ENCODE data around the gene NRP2. TPM values are rescaled to one million over a fixed set of nuclear protein-coding genes. Genes with fewer than 3 reads are reported as not detected.

NRP2 gene
- total RNA-seq, 1 donor from 2014 or later, result 27.8 TPM

DNA sequence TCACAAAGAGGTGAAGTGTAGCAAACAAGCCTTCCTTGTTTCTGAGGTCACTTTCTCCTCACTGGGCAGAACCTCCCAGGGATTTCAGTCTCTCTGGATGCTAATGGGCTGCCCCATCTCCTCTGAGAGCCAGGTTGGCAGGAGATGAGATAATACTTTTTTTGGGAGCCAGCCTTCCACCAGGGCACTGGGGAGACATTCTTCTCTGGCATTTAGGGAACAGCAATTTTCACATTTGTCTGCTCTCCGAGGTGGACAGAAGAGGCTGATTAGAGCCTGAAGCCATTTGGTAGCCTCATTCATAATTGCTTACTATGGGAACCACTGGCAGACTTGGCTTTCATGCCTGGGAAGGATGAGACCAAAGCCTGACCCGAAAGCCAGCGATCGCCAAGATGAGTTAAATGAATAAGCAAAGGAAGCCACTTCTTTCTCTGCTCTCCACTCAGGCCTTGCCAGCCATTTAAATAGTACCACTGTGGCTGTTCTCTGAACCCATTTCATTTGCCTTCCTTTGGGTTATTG lies 70.1 kb downstream of the NRP2 start:
- peaks cover 11% of the 10 kb centered on the region for H3K27me3 Mint-ChIP-seq (ENCODE audit: insufficient read depth, low read depth)
- Histone ChIP-seq H3K9ac (no peak overlapping the region), H3F3A (ENCODE audit: low read depth) (no peaks in the 10 kb centered on the region), H3K4me2 (no peak overlapping the region), H3K27ac (no peak overlapping the region), H3K4me1 (peaks cover 13% of the 10 kb centered on the region), H3K36me3 (no peaks in the 10 kb centered on the region), H3K9me3 (ENCODE audit: low read depth) (no peaks in the 10 kb centered on the region), H4K20me1 (ENCODE audit: low read depth) (no peaks in the 10 kb centered on the region), H3K79me2 (ENCODE audit: low read depth) (no peaks in the 10 kb centered on the region), H3K4me3 (no peak overlapping the region), H3K27me3 (no peaks in the 10 kb centered on the region), H2AFZ (replicated peaks) (no peak overlapping the region)
- H3K4me1 Mint-ChIP-seq, result peaks cover 41% of the 10 kb centered on the region
- TF ChIP-seq EZH2phosphoT487 (IDR thresholded peaks at IDR 0.05) (no peak), EZH2 (IDR thresholded peaks at IDR 0.05) (no peak)
- TF ChIP-seq, protein P1, sequence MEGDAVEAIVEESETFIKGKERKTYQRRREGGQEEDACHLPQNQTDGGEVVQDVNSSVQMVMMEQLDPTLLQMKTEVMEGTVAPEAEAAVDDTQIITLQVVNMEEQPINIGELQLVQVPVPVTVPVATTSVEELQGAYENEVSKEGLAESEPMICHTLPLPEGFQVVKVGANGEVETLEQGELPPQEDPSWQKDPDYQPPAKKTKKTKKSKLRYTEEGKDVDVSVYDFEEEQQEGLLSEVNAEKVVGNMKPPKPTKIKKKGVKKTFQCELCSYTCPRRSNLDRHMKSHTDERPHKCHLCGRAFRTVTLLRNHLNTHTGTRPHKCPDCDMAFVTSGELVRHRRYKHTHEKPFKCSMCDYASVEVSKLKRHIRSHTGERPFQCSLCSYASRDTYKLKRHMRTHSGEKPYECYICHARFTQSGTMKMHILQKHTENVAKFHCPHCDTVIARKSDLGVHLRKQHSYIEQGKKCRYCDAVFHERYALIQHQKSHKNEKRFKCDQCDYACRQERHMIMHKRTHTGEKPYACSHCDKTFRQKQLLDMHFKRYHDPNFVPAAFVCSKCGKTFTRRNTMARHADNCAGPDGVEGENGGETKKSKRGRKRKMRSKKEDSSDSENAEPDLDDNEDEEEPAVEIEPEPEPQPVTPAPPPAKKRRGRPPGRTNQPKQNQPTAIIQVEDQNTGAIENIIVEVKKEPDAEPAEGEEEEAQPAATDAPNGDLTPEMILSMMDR (IDR thresholded peaks at IDR 0.05), result no peak
- no peak overlapping the region for H3K4me3 Mint-ChIP-seq
- no peak overlapping the region for H3K27ac Mint-ChIP-seq
- no peaks in the 10 kb centered on the region for H3K9me3 Mint-ChIP-seq
- no peak for DNase-seq (ENCODE audit: low spot score)
- H3K36me3 Mint-ChIP-seq, result peaks cover 5% of the 10 kb centered on the region

DNA sequence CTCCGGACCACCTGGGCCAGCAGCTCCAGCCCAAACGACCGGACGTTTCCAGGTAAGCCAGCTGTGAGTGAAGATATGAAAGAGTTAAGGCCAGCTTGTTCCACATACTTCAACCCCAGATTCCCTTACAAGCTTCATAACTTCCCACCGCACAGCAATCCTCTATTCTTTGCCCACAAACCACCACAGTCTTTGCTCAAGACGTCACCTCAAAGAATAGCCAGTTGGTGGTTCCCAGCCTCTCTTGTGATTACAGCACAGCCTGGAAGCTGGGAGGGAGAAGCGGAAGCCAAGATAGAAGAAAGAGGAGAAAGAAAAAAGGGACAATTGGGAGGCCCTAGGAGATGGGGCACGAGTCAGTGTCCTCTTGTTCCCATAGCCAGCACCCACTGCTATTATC lies 70.6 kb downstream of the NRP2 start:
- Mint-ChIP-seq H3K27ac (no peak overlapping the region), H3K27me3 (ENCODE audit: insufficient read depth, low read depth) (peaks cover 11% of the 10 kb centered on the region), H3K36me3 (peaks cover 5% of the 10 kb centered on the region), H3K9me3 (no peaks in the 10 kb centered on the region), H3K4me3 (no peak overlapping the region), H3K4me1 (peaks cover 36% of the 10 kb centered on the region)
- H3K27ac ChIP-seq, result no peak overlapping the region
- no peak overlapping the region for H2AFZ ChIP-seq (replicated peaks)
- no peak for DNase-seq (ENCODE audit: low spot score)
- no peaks in the 10 kb centered on the region for H4K20me1 ChIP-seq (ENCODE audit: low read depth)
- no peak overlapping the region for H3K9ac ChIP-seq
- H3K79me2 ChIP-seq (ENCODE audit: low read depth), result no peaks in the 10 kb centered on the region
- peaks cover 18% of the 10 kb centered on the region for H3K4me1 ChIP-seq
- H3F3A ChIP-seq (ENCODE audit: low read depth), result no peaks in the 10 kb centered on the region
- H3K4me3 ChIP-seq, result no peak overlapping the region
- TF ChIP-seq EZH2 (IDR thresholded peaks at IDR 0.05) (no peak), EZH2phosphoT487 (IDR thresholded peaks at IDR 0.05) (no peak)
- TF ChIP-seq, protein P1 (IDR thresholded peaks at IDR 0.05), result no peak
- H3K9me3 ChIP-seq (ENCODE audit: low read depth), result no peaks in the 10 kb centered on the region
- no peaks in the 10 kb centered on the region for H3K27me3 ChIP-seq
- no peak overlapping the region for H3K4me2 ChIP-seq
- no peaks in the 10 kb centered on the region for H3K36me3 ChIP-seq

DNA sequence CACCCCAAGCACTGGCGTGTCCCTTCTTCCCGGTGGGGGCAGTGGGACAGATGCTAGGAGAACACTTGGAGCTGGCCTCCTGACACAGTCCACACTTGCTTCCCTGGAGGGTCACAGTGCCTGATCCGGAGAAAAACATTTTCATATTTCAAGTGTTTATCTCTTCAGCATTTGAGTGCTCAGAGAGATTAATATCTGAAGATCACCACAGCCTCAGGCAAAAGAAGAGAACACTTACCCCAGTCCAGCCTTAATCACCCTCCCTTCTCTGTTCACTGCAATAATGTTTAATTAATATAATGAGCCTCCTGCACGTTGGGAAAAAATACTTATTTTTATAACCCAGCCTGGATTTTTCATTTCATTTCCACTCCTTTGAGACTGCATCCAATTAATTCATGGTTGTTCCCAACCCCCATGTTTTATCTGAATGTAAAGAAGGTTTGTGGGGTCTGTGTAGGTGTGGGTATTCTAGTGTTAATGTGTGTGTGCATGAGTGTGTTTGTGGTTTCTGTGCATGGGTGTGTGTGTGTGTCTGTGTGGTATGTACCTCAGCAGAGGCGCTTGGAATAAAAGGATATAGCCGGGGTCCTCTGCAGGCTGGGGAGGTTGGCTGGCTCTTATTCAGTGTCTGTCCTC lies 72.1 kb downstream of the NRP2 start:
- Mint-ChIP-seq H3K4me1 (peaks cover 21% of the 10 kb centered on the region), H3K27ac (no peak overlapping the region), H3K4me3 (no peak overlapping the region), H3K27me3 (ENCODE audit: insufficient read depth, low read depth) (peaks cover 5% of the 10 kb centered on the region), H3K9me3 (no peaks in the 10 kb centered on the region), H3K36me3 (peaks cover 5% of the 10 kb centered on the region)
- H4K20me1 ChIP-seq (ENCODE audit: low read depth), result no peaks in the 10 kb centered on the region
- H3K79me2 ChIP-seq (ENCODE audit: low read depth), result no peaks in the 10 kb centered on the region
- no peaks in the 10 kb centered on the region for H3F3A ChIP-seq (ENCODE audit: low read depth)
- no peak overlapping the region for H2AFZ ChIP-seq (replicated peaks)
- no peak overlapping the region for H3K27ac ChIP-seq
- no peak overlapping the region for H3K9ac ChIP-seq
- H3K9me3 ChIP-seq (ENCODE audit: low read depth), result no peaks in the 10 kb centered on the region
- no peak for TF ChIP-seq EZH2phosphoT487 (IDR thresholded peaks at IDR 0.05)
- TF ChIP-seq, protein P1 (IDR thresholded peaks at IDR 0.05), result no peak
- TF ChIP-seq EZH2 (IDR thresholded peaks at IDR 0.05), result no peak
- no peak for DNase-seq (ENCODE audit: low spot score)
- no peak overlapping the region for H3K4me2 ChIP-seq
- no peaks in the 10 kb centered on the region for H3K36me3 ChIP-seq
- no peaks in the 10 kb centered on the region for H3K27me3 ChIP-seq
- H3K4me1 ChIP-seq, result peaks cover 18% of the 10 kb centered on the region
- H3K4me3 ChIP-seq, result no peak overlapping the region
